GM19351 (cell line): Measurements from ENCODE around the gene GSTM4.

ENCODE experiments used
- ATAC-seq: cut with Tn5 transposase; IDR thresholded peaks from one replicate; pipeline ENCODE4 v1.9.1; 2021; ENCODE audit warnings: mild to moderate bottlenecking, moderate library complexity; ENCODE audit not compliant: unreplicated experiment

GSTM4 gene

GRCh38 chr1:109655615-109656519 lies at the start of gene GSTM4:
Gene GSTM4 (plus strand): TSS chr1:109656099. CDS start chr1:109656390, 291 bp downstream.
- peak; percentile 91 for ATAC-seq

DNA sequence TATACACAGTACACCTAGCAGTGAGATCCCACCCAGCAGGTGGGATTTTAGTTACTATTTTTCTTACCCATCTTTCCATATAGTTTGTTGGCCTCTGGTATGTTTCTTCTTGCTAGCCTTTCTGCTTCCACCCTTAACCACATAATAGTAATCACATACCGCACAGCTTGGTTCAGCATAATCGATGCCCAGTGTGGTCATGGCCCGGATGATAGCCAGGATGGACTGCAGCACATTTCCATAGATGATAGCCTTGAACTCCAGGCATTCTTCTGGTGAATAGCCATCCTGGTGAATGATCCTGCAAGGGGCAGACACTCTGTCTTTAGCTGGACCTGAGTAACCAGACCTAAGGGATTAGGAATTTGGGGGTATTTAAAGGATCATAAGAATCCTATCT lies 46.0 kb upstream of the GSTM4 start:
- no peak for ATAC-seq

- ATAC-seq, result no peak
These were observed 45.1 kb upstream of the GSTM4 start for GRCh38 chr1:109610609-109611307.

DNA sequence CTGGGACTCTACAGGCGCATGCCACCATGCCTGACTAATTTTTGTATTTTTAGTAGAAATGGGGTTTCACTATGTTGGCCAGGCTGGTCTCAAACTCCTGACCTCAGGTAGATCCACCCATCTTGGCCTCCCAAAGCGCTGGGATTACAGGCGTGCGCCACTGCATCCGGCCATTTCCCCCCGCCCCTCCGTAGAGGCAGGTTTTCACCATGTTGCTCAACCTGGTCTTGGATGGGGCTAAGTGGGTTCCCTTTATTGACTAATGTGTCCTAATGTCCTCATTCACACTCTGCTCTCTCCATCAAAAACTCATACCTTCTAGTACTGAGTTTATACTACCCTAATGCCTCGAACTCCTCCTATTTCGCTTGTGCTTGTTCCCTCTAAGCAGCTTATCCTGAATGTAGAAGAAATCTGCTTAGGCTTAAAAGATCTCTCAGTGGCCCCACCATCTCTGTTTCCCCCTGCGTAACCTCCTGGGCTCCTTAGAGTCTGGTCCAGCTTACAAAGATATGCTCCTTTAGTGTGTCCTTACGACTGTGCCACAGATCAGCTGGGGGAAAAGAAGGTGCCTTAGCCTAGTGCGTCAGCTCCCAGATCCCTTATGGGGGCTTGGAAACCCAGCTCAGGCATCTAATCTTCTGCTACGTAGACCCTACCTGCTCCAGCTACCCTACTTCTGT lies 44.5 kb upstream of the GSTM4 start:
- no peak for ATAC-seq

- ATAC-seq, result no peak
These were observed 42.3 kb upstream of the GSTM4 start for GRCh38 chr1:109613361-109614147.

DNA sequence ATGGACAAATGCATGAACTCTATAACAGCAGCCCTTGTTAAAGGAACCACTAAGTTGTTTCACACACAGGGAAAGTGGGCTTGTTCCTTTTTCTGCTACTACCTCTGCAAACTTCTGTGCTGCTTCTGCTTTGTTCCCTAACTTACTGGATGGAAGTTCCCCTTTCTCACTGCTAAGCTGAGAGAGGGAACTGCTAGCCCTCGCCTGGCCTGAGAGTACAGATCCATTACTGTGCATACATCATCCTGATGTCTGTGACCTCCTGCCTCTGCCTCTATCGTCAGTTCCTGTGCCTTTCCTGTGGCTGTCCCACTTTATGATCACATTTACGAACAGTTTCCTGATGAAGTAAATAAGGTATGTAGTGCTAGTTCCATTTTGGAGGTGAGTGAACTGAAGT lies 40.0 kb upstream of the GSTM4 start:
- ATAC-seq, result no peak

GRCh38 chr1:109616391-109616790 lies 39.5 kb upstream of the GSTM4 start:
- no peak for ATAC-seq

GRCh38 chr1:109617291-109617801 lies 38.6 kb upstream of the GSTM4 start:
- no peak for ATAC-seq

- no peak for ATAC-seq
These were observed 37.0 kb upstream of the GSTM4 start for GRCh38 chr1:109618661-109619575.

GRCh38 chr1:109619576-109620400 lies 36.1 kb upstream of the GSTM4 start, which contains the start of the genes AMPD2 and GNAT2:
Gene AMPD2 (plus strand): TSS chr1:109619837. CDS start chr1:109621176, 1,339 bp downstream.
Gene GNAT2 (minus strand): TSS chr1:109619616. CDS start chr1:109612870, 6,746 bp downstream.
- peak; percentile 53 for ATAC-seq

DNA sequence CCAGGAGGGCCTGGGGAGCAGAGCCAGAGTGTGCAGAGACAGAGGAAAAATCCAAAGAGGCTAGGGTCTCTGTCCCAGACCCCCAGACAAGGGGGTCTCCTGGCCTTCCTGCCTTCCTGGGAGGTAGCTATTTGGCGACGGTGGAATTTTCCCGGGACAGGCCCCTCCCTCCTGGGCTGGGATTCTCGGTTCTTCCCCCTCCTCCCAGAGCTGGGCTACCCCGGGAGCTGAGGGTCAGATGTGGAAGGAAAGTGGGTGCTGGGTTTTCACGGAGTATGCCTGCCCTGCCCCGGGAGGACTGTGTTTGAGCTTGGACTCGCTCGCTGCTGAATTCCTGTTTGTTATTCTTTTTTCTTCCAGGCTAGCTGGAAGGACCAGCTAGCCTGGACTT lies 35.5 kb upstream of the GSTM4 start:
- ATAC-seq, result no peak

- ATAC-seq, result peak; percentile 78
These were observed 35.0 kb upstream of the GSTM4 start for GRCh38 chr1:109620841-109621286.

DNA sequence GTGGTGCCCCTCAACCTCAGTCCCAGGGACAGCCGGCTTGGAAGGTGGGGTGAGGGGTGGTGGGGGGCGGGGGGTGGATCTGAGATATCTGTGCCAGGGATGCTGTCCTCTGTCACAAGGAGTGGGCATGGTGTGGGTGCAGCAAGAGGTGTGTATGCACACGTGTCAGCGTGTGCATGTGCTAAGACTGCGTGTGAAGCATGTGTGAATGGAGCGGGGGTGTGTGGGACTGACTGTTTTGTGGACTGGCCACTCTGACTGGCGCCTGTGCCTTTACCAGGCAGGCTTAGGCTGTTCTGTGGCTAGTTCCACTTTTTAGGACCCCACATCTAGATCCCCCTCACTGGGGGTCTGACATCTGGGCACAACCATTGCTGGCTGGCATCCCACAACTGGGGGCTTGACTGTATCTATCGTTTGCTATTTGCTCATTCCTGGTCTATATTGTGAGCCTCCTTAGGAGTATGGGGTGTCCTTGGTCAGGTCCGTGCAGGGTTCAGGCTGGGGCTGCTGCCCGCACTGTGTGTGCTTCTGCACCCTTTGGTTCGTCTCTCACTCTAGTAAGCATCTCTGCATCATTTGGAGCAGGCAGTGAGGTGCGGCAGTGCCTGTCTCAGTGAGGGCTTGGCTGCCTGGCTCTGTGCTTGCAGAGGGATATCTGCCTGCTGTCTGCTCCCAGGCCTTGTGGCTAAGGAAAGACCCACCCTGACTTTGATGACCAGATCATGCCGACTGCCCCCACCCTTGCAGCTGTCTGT lies 34.3 kb upstream of the GSTM4 start:
- ATAC-seq, result no peak

- ATAC-seq, result no peak
These were observed 33.6 kb upstream of the GSTM4 start for GRCh38 chr1:109622137-109622892.

GRCh38 chr1:109622895-109623294 lies 33.0 kb upstream of the GSTM4 start:
- no peak for ATAC-seq

- ATAC-seq, result no peak
These were observed 32.2 kb upstream of the GSTM4 start for GRCh38 chr1:109623601-109624161.
